Esophagus squamous epithelium (tissue), 4 donors: ENCODE results near the gene COL1A2.

Source experiments
- POLR2A ChIP-seq, 4 donors: fragments of 450-650 bp; IDR thresholded peaks; one replicate each; pipeline ENCODE4 v1.6.1; 2017; ENCODE audit warnings: antibody characterized with exemption in 4 of 4, mild to moderate bottlenecking in 4 of 4, moderate library complexity in 3 of 4
- TF ChIP-seq, protein P1 (sequence below), 6 experiments: fragments of 450-650 bp in 4 of 6; fragments of 200-600 bp in 2 of 6; sonication (generic) in 2 of 6; IDR thresholded peaks; one replicate each; pipeline ENCODE4 v1.5.1; 2016 to 2019; ENCODE audit warnings: antibody characterized with exemption in 6 of 6, mild to moderate bottlenecking in 4 of 6, moderate library complexity in 4 of 6

DNA sequence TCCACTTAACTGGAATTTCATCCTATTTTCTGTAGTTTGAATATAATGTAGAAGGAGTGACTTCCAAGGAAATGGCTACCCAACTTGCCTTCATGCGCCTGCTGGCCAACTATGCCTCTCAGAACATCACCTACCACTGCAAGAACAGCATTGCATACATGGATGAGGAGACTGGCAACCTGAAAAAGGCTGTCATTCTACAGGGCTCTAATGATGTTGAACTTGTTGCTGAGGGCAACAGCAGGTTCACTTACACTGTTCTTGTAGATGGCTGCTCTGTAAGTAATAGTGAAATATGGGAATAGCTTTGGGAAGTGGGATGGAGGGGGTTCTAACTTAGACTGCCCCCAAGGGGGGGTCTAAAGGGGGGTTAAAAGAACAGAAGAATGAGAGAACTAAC is 34.5 kb downstream of the COL1A2 start:
- TF ChIP-seq, protein P1, sequence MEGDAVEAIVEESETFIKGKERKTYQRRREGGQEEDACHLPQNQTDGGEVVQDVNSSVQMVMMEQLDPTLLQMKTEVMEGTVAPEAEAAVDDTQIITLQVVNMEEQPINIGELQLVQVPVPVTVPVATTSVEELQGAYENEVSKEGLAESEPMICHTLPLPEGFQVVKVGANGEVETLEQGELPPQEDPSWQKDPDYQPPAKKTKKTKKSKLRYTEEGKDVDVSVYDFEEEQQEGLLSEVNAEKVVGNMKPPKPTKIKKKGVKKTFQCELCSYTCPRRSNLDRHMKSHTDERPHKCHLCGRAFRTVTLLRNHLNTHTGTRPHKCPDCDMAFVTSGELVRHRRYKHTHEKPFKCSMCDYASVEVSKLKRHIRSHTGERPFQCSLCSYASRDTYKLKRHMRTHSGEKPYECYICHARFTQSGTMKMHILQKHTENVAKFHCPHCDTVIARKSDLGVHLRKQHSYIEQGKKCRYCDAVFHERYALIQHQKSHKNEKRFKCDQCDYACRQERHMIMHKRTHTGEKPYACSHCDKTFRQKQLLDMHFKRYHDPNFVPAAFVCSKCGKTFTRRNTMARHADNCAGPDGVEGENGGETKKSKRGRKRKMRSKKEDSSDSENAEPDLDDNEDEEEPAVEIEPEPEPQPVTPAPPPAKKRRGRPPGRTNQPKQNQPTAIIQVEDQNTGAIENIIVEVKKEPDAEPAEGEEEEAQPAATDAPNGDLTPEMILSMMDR (IDR thresholded peaks at IDR 0.05): no peak
- no peak for TF ChIP-seq POLR2A (IDR thresholded peaks at IDR 0.05)
